HG03439 (cell line): ENCODE data around the gene FNDC3A.

Source experiments
- ATAC-seq: cut with Tn5 transposase; IDR thresholded peaks from one replicate; pipeline ENCODE4 v1.9.1; 2021; ENCODE audit warnings: mild to moderate bottlenecking, moderate library complexity; ENCODE audit not compliant: unreplicated experiment

The FNDC3A gene

GRCh38 chr13:49247643-49248621 lies 272.2 kb downstream of the FNDC3A start, which contains the start of gene CDADC1:
Gene CDADC1 (plus strand): TSS chr13:49247925. CDS start chr13:49248038, 113 bp downstream.
- peak; percentile 98 for ATAC-seq

GRCh38 chr13:49248622-49249002 lies 272.9 kb downstream of the FNDC3A start:
- no peak for ATAC-seq

- ATAC-seq, result no peak
These were observed 275.6 kb downstream of the FNDC3A start for GRCh38 chr13:49251326-49251725.

- ATAC-seq, result no peak
These were observed 277.6 kb downstream of the FNDC3A start for GRCh38 chr13:49253310-49253709.

- ATAC-seq, result no peak
These were observed 278.3 kb downstream of the FNDC3A start for GRCh38 chr13:49254007-49254406.

GRCh38 chr13:49256841-49257240 lies 281.1 kb downstream of the FNDC3A start:
- ATAC-seq, result no peak

GRCh38 chr13:49258089-49258796 lies 282.5 kb downstream of the FNDC3A start:
- no peak for ATAC-seq
